Measurements from ENCODE around the gene PSMF1. TPM values are rescaled to one million over a fixed set of nuclear protein-coding genes. Genes with fewer than 3 reads are reported as not detected.

Gene PSMF1
- total and polyA plus RNA-seq, 2 of the 4 experiments (the other 2 are of a cell fraction), result 93.6 to 109 TPM

- intact Hi-C loops (cut with micrococcal nuclease) (loop anchor here (1.0 to 10.0 kb wide), 4 partner anchors 108 to 399 kb away; partner anchors contain the start of gene FKBP1A), dilution Hi-C loops (cut with HindIII; ENCODE audit: low sequenced_read_pairs, unreplicated experiment) (no loop called here), in situ Hi-C loops (cut with MboI; ENCODE audit: low sequenced_read_pairs) (loop anchor here (10.0 kb wide), 1 partner anchor 400 kb away; no protein-coding TSS in a partner anchor)
- WGBS, 2 experiments (ENCODE audit: extremely low coverage in 2 of 2, insufficient read length in 1 of 2), result 68% methylated on average over 3 of the region's 4 CpGs; no CpG with 5 or more reads in 1 of the 2 experiments
- Histone ChIP-seq H3K9ac (ENCODE audit: low read depth, low read length) (no peak overlapping the region), H2AFZ (replicated peaks; ENCODE audit: low read length, poor library complexity) (no peak overlapping the region), H4K20me1 (ENCODE audit: insufficient read depth, low read length) (no peaks in the 10 kb centered on the region), H3K4me2 (ENCODE audit: low read depth, low read length) (no peak overlapping the region), H3K23ac (ENCODE audit: low read depth, low read length) (no peak overlapping the region), H3K56ac (ENCODE audit: extremely low read depth, insufficient read depth, low read length) (no peak overlapping the region), H3K4me3 (ENCODE audit: insufficient read depth, low read depth, low read length) (no peak overlapping the region), H2BK5ac (ENCODE audit: low read depth, low read length, poor library complexity, severe bottlenecking) (no peak overlapping the region), H3K79me1 (ENCODE audit: low read depth in 1 of 2, low read length in 2 of 2) (no peaks in the 10 kb centered on the region), H2BK15ac (ENCODE audit: low read depth, low read length) (no peak overlapping the region), H3K36me3 (ENCODE audit: control insufficient read depth, insufficient read depth, low read length) (no peaks in the 10 kb centered on the region), H2AK5ac (ENCODE audit: low read depth, low read length) (no peak overlapping the region), H2AK9ac (replicated peaks; ENCODE audit: low read depth, low read length, poor library complexity) (no peak overlapping the region), H3K4me1 (ENCODE audit: control insufficient read depth, insufficient read depth, low read length) (no peaks in the 10 kb centered on the region), H4K91ac (ENCODE audit: insufficient read depth, low read depth, low read length) (no peak overlapping the region), H3K27me3 (ENCODE audit: control insufficient read depth, insufficient read depth, low read length) (peaks cover 16% of the 10 kb centered on the region), H3K14ac (replicated peaks; ENCODE audit: low read depth, low read length) (no peak overlapping the region), H3K9me1 (ENCODE audit: insufficient read depth, low read length) (no peaks in the 10 kb centered on the region), H3K27ac (ENCODE audit: insufficient read depth, low read length) (no peak overlapping the region), H3K18ac (ENCODE audit: low read depth, low read length) (no peak overlapping the region), H2BK20ac (ENCODE audit: low read depth, low read length) (no peak overlapping the region), H3K4ac (ENCODE audit: low read depth, low read length) (no peak overlapping the region), H2BK120ac (ENCODE audit: low read depth, low read length) (no peak overlapping the region), H4K5ac (ENCODE audit: low read depth, low read length) (no peak overlapping the region), H4K8ac (ENCODE audit: low read depth in 2 of 2, low read length in 2 of 2) (no peak overlapping the region), H3K9me3 (ENCODE audit: control insufficient read depth, insufficient read depth, low read length) (no peaks in the 10 kb centered on the region)
- TF ChIP-seq MXI1 (IDR thresholded peaks at IDR 0.05; ENCODE audit: borderline replicate concordance, low read depth, low read length) (no peak), CEBPB (IDR thresholded peaks at IDR 0.05; ENCODE audit: low read depth, low read length) (peak; percentile 48)
- TF ChIP-seq, protein P1, sequence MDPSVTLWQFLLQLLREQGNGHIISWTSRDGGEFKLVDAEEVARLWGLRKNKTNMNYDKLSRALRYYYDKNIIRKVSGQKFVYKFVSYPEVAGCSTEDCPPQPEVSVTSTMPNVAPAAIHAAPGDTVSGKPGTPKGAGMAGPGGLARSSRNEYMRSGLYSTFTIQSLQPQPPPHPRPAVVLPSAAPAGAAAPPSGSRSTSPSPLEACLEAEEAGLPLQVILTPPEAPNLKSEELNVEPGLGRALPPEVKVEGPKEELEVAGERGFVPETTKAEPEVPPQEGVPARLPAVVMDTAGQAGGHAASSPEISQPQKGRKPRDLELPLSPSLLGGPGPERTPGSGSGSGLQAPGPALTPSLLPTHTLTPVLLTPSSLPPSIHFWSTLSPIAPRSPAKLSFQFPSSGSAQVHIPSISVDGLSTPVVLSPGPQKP (IDR thresholded peaks at IDR 0.05; ENCODE audit: borderline replicate concordance, low read depth, low read length), result no peak
- ATAC-seq (ENCODE audit: low read depth) (no peak), DNase-seq (peak; percentile 16)
- CTCF ChIA-PET, result no interaction called here
- BruUV-seq (replicated peaks), result no TSS peak
- POLR2A ChIA-PET (ENCODE audit: unreplicated experiment), result no interaction called here
Observed at GRCh38 chr20:1214838-1215261, 96.4 kb downstream of the PSMF1 start.

Measured in IMR-90 (cell line).